Activated B cell treated with CpG ODN at 0.5 μM for 24 hours (primary cell): Measurements from ENCODE around the gene USP3. TPM values are rescaled to one million over a fixed set of nuclear protein-coding genes. Genes with fewer than 3 reads are reported as not detected.

Experiments used
- ATAC-seq: fragments of 200-7000 bp; cut with Tn5 transposase; one replicate; pipeline ENCODE4 v1.10.0; 2021; ENCODE audit warnings: low read depth, mild to moderate bottlenecking, moderate library complexity
- CTCF ChIA-PET: fragments of 350-600 bp; sonication (Branson Sonifier 250); formaldehyde crosslinking; loops from one replicate; lab custom pipeline; 2021; ENCODE audit warnings: antibody characterized with exemption; lab: Charles Lee
- POLR2A ChIA-PET: fragments of 350-600 bp; sonication (Branson Sonifier 250); formaldehyde crosslinking; loops from one replicate; lab custom pipeline; 2021; ENCODE audit warnings: antibody characterized with exemption; lab: Charles Lee
- DNase-seq: peaks from one replicate; pipeline ENCODE4 v3.0.0; 2022
- H3K27ac Mint-ChIP-seq: one replicate; pipeline ENCODE4 v1.8.0; 2020; ENCODE audit warnings: mixed read lengths
- H3K27me3 Mint-ChIP-seq: one replicate; pipeline ENCODE4 v1.8.0; 2021; ENCODE audit warnings: mixed read lengths
- H3K36me3 Mint-ChIP-seq: one replicate; pipeline ENCODE4 v1.8.0; 2021; ENCODE audit warnings: low read depth, mixed read lengths
- H3K4me1 Mint-ChIP-seq: one replicate; pipeline ENCODE4 v1.8.0; 2021; ENCODE audit warnings: mixed read lengths
- H3K4me3 Mint-ChIP-seq: one replicate; pipeline ENCODE4 v1.8.0; 2020; ENCODE audit warnings: mild to moderate bottlenecking, mixed read lengths
- H3K9me3 Mint-ChIP-seq: one replicate; pipeline ENCODE4 v1.8.0; 2020; ENCODE audit warnings: mixed read lengths
- intact Hi-C: fragments of 100-400 bp; cut with micrococcal nuclease; formaldehyde crosslinking; loops from one replicate; pipeline ENCODE4 v1.15.1; 2024
- total RNA-seq: library from RNA; stranded (reverse); gene quantifications from 2 replicates; pipeline ENCODE4 v1.2.3, GENCODE V29; 2022
- TF ChIP-seq, protein P1 (sequence below): fragments of 200-600 bp; IDR thresholded peaks from one replicate; pipeline ENCODE4 v1.8.0; 2022; ENCODE audit warnings: antibody characterized with exemption, mild to moderate bottlenecking

Gene USP3
- total RNA-seq, 1 donor from 2014 or later, result 110 TPM

DNA sequence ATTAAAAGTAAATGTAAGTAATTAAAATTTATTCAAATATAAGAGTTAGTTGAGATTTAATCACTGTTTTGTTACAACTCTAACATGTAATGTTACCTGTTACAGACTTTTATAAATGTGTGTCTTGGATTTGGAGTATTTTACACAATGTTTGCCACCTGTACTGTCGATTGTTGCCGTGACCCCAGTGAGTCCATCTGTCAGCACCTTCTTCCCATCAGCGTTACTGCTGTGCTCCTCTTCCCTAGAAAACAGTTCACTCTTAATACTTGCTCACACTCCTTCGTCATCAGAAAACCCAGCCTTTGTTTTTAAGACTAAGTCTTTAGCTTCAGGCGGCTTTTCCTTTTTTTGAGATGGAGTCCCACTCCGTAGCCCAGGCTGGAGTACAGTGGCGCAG lies 52.3 kb downstream of the USP3 start:
- POLR2A ChIA-PET, result interaction anchor here (0.8 to 1.2 kb wide), 3 partner anchors 8 to 65 kb away, joined by 3 to 4 read pairs (median 3); no protein-coding TSS in a partner anchor
- ATAC-seq (no peak), DNase-seq (no peak)
- Mint-ChIP-seq H3K27ac (no peak overlapping the region), H3K27me3 (no peaks in the 10 kb centered on the region), H3K36me3 (peaks cover 78% of the 10 kb centered on the region), H3K9me3 (no peaks in the 10 kb centered on the region), H3K4me3 (no peak overlapping the region), H3K4me1 (peaks cover 25% of the 10 kb centered on the region)
- intact Hi-C loops, result no loop called here
- CTCF ChIA-PET, result interaction anchor here (3.2 kb wide), 1 partner anchor 90 kb away, joined by 15 read pairs; no protein-coding TSS in a partner anchor
- TF ChIP-seq, protein P1, sequence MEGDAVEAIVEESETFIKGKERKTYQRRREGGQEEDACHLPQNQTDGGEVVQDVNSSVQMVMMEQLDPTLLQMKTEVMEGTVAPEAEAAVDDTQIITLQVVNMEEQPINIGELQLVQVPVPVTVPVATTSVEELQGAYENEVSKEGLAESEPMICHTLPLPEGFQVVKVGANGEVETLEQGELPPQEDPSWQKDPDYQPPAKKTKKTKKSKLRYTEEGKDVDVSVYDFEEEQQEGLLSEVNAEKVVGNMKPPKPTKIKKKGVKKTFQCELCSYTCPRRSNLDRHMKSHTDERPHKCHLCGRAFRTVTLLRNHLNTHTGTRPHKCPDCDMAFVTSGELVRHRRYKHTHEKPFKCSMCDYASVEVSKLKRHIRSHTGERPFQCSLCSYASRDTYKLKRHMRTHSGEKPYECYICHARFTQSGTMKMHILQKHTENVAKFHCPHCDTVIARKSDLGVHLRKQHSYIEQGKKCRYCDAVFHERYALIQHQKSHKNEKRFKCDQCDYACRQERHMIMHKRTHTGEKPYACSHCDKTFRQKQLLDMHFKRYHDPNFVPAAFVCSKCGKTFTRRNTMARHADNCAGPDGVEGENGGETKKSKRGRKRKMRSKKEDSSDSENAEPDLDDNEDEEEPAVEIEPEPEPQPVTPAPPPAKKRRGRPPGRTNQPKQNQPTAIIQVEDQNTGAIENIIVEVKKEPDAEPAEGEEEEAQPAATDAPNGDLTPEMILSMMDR, result no peak

DNA sequence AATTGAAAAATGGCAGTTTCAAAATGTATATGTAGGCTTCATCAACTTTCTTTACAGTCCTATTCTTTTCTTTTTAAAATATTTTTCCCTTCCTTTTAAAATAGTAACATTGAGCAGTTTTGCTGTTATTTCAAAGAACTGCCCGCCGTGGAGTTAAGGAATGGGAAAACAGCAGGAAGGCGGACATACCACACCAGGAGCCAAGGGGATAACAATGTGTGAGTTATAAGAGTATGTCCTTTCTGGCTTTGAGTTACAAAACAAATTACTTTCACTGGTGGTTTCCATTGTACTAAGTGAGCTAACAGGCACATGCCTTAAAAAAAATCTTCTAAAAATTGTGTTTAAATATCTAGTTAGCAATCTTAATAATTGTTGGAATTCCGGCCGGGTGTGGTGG lies 55.4 kb downstream of the USP3 start:
- POLR2A ChIA-PET, result interaction anchor here (1.1 kb wide), 1 partner anchor 10 kb away, joined by 3 read pairs; no protein-coding TSS in a partner anchor
- peaks cover 88% of the 10 kb centered on the region for H3K36me3 Mint-ChIP-seq
- H3K27ac Mint-ChIP-seq, result no peak overlapping the region

DNA sequence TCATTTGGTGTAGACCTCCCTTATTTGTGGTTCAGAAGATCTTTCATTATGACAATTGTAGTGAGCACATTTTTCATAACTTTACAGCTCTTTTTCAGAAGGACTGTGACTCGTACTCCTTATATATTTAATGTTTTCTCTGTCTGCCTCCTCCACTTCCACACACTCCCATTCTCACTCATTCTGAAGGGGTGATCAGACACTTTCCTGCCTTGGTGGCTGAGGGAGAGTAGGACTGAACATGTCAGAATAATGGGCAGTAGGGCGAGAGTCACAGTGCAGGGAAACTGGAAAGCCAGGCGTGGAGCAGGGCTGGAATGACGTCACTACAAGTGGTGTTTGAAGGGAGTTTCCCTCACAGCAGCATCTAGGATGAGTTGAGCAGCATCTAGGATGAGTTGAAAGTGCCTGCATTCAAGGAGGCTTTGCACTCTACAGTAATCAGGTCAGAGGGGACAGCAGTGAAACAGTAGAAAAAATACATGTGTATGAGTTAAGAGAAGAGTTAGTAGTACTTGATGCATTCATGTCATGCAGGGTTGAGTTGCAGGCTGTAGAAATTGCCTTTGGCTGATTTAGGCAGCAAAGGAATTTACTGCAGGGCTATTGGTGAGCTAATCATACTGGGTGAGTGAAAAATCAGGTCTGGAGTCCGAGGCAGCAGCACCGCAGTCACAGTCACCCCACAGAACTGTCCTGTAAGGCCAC lies 56.5 kb downstream of the USP3 start:
- CTCF ChIA-PET, result no interaction called here
- Mint-ChIP-seq H3K27me3 (no peaks in the 10 kb centered on the region), H3K36me3 (peaks cover 89% of the 10 kb centered on the region), H3K4me1 (peaks cover 11% of the 10 kb centered on the region), H3K27ac (peak overlapping the region; percentile 71), H3K9me3 (no peaks in the 10 kb centered on the region), H3K4me3 (no peak overlapping the region)
- intact Hi-C loops, result no loop called here
- POLR2A ChIA-PET, result no interaction called here
- TF ChIP-seq, protein P1, result no peak
- ATAC-seq, result no peak
- no peak for DNase-seq

More for the DNA sequence above, 55.4 kb downstream of the USP3 start:
- intact Hi-C loops, result no loop called here
- peaks cover 9% of the 10 kb centered on the region for H3K4me1 Mint-ChIP-seq
- no peak for DNase-seq
- H3K9me3 Mint-ChIP-seq, result no peaks in the 10 kb centered on the region
- H3K4me3 Mint-ChIP-seq, result no peak overlapping the region
- TF ChIP-seq, protein P1, result no peak
- CTCF ChIA-PET, result interaction anchor here (1.1 kb wide), 1 partner anchor 95 kb away, joined by 4 read pairs; no protein-coding TSS in a partner anchor
- no peaks in the 10 kb centered on the region for H3K27me3 Mint-ChIP-seq
- no peak for ATAC-seq

DNA sequence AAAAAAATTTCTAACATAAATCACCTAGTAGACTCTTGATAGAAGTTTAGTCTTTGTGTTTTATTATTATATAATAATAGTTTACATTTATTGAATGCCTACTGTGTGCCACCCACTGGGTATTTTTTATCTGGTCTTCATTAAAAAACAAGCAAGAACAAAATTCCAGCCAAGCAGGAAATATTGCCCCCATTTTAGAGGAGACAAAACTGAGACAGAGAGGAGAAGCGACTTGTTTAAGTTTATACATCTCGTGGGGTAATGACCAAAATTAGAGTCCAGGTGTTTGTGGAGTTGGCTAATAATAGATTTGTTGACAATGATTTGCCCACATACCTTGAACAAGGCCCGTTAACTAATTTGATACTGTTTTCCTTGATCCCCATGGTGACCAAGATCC lies 59.7 kb downstream of the USP3 start:
- CTCF ChIA-PET, result interaction anchor here (0.9 to 1.3 kb wide), 4 partner anchors 32 to 97 kb away, joined by 3 to 6 read pairs (median 4); no protein-coding TSS in a partner anchor
- no peak overlapping the region for H3K27ac Mint-ChIP-seq
- intact Hi-C loops, result no loop called here
- POLR2A ChIA-PET, result interaction anchor here (1.2 to 1.5 kb wide), 2 partner anchors 8 to 33 kb away, joined by 3 read pairs; partner anchors contain the start of gene FBXL22
- H3K4me3 Mint-ChIP-seq, result no peak overlapping the region
- no peaks in the 10 kb centered on the region for H3K9me3 Mint-ChIP-seq
- DNase-seq (no peak), ATAC-seq (no peak)
- no peaks in the 10 kb centered on the region for H3K27me3 Mint-ChIP-seq
- peaks cover 11% of the 10 kb centered on the region for H3K4me1 Mint-ChIP-seq
- H3K36me3 Mint-ChIP-seq, result peaks cover 82% of the 10 kb centered on the region
- TF ChIP-seq, protein P1, result no peak

DNA sequence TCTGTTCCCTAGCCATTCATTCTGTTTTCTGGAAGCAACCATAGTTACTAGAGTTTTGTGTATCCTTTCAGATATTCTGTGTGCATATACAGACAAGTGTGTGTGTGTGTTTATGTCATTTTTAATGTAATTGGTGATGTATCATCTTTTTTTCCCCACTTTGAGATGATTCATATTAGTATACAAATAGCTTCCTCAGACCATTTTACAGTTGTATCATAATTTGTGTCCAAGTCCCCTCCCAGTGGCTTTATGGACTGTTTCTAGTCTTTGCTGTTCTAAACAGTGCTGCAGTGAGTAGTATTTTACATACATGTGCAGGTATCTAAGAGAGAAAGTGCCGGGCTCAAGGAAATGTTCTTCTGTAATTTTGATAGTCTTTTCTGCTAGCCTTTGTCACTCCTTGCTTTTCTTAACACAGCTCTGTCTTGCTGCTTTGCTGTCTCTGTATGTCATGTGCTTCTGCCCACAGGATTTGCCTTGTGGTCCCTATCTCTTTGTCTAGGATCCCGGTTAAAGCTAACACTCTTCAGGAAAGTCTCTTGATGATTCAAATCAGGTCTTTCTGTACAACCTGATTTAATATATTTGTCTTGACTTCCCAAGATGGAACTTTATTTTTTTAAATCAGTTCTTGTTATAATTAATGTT lies 61.3 kb downstream of the USP3 start:
- ATAC-seq (no peak), DNase-seq (no peak)
- Mint-ChIP-seq H3K27me3 (no peaks in the 10 kb centered on the region), H3K4me1 (peaks cover 7% of the 10 kb centered on the region), H3K36me3 (peaks cover 83% of the 10 kb centered on the region), H3K4me3 (no peak overlapping the region), H3K27ac (peak overlapping the region; percentile 10), H3K9me3 (no peaks in the 10 kb centered on the region)
- CTCF ChIA-PET, result interaction anchor here (0.8 to 1.6 kb wide), 3 partner anchors 53 to 100 kb away, joined by 3 to 5 read pairs (median 3); no protein-coding TSS in a partner anchor
- intact Hi-C loops, result no loop called here
- TF ChIP-seq, protein P1, result no peak
- POLR2A ChIA-PET, result interaction anchor here (1.1 to 1.5 kb wide), 4 partner anchors 10 to 61 kb away, joined by 3 to 4 read pairs (median 3); partner anchors contain the start of genes FBXL22 and USP3
